HepG2 (cell line): ENCODE data around the gene POU2F1. TPM values are rescaled to one million over a fixed set of nuclear protein-coding genes. Genes with fewer than 3 reads are reported as not detected.

Source experiments
- AKAP8 ChIP-seq: sonication (generic); formaldehyde crosslinking; IDR thresholded peaks from 2 replicates; pipeline ENCODE4 v1.5.1; 2020; ENCODE audit warnings: mild to moderate bottlenecking, missing genetic modification reagents
- MXI1 ChIP-seq: IDR thresholded peaks from 3 replicates; pipeline ENCODE4 v1.6.1; 2012; ENCODE audit warnings: low read depth, low read length, inconsistent platforms, borderline replicate concordance
- NONO ChIP-seq, 2 experiments: fragments of 450-650 bp in 1 of 2; sonication (generic) in 1 of 2; formaldehyde crosslinking in 1 of 2; IDR thresholded peaks in 1 of 2; conservative IDR thresholded peaks in 1 of 2; 2 replicates each; pipeline versions ENCODE4 v1.6.1 to v1.8.0; 2017 to 2022; ENCODE audit warnings: mild to moderate bottlenecking in 1 of 2, missing genetic modification reagents in 1 of 2, moderate library complexity in 1 of 2
- SKI ChIP-seq: fragments of 450-650 bp; IDR thresholded peaks from one replicate; pipeline ENCODE4 v1.6.1; 2018; ENCODE audit warnings: mild to moderate bottlenecking; ENCODE audit not compliant: partially characterized antibody
- ZFX ChIP-seq: sonication (generic); formaldehyde crosslinking; IDR thresholded peaks from 2 replicates; pipeline ENCODE4 v1.4.0; 2020; ENCODE audit warnings: mild to moderate bottlenecking, low read depth, missing genetic modification reagents, moderate library complexity
- ZNF446 ChIP-seq: sonication (generic); formaldehyde crosslinking; IDR thresholded peaks from 2 replicates; pipeline ENCODE4 v1.5.0; 2020; ENCODE audit warnings: mild to moderate bottlenecking, missing genetic modification reagents
- ZNF703 ChIP-seq: sonication (generic); formaldehyde crosslinking; IDR thresholded peaks from 2 replicates; pipeline ENCODE4 v1.5.1; 2020; ENCODE audit warnings: missing genetic modification reagents, mild to moderate bottlenecking, moderate library complexity, borderline replicate concordance
- ZNF790 ChIP-seq: sonication (generic); formaldehyde crosslinking; IDR thresholded peaks from 2 replicates; pipeline ENCODE4 v1.8.0; 2022; ENCODE audit warnings: missing genetic modification reagents, mild to moderate bottlenecking, borderline replicate concordance
- polyA plus RNA-seq, 8 experiments: library from polyadenylated mRNA; depleted of rRNA in 3 of 8; stranded (reverse) in 7 of 8; unstranded in 1 of 8; fragments of >200 nt; fragmentation: Illumina TruSeq in 4 of 8; extraction: Trizol in 4 of 8; gene quantifications; 2 replicates each; pipeline versions ENCODE4 v1.2.1 to v1.2.3, GENCODE V29; 2011 to 2016; ENCODE audit warnings: low read depth in 4 of 8, missing spikeins in 1 of 8, mixed read lengths in 1 of 8; ENCODE audit not compliant: insufficient read depth in 1 of 8
- total RNA-seq, 5 experiments: library from RNA; depleted of rRNA; stranded (reverse); fragments of >200 nt; fragmentation: Illumina TruSeq; extraction: Trizol; gene quantifications; 2 replicates each; pipeline ENCODE4 v1.2.3, GENCODE V29; 2016; ENCODE audit warnings: low read depth in 1 of 5
- TF ChIP-seq, protein P1 (sequence below): sonication (generic); formaldehyde crosslinking; IDR thresholded peaks from 2 replicates; pipeline ENCODE4 v1.8.1; 2023; ENCODE audit warnings: mild to moderate bottlenecking, missing genetic modification reagents
- TF ChIP-seq, protein P2 (sequence below): sonication (generic); formaldehyde crosslinking; IDR thresholded peaks from 2 replicates; pipeline ENCODE4 v1.5.1; 2020; ENCODE audit warnings: mild to moderate bottlenecking, missing genetic modification reagents, moderate library complexity
- TF ChIP-seq, protein P3 (sequence below): sonication (generic); formaldehyde crosslinking; IDR thresholded peaks from 2 replicates; pipeline ENCODE4 v1.8.0; 2022; ENCODE audit warnings: mild to moderate bottlenecking, missing genetic modification reagents; ENCODE audit not compliant: insufficient replicate concordance
- TF ChIP-seq, protein P4 (sequence below): sonication (generic); formaldehyde crosslinking; IDR thresholded peaks from 2 replicates; pipeline ENCODE4 v1.5.0; 2020; ENCODE audit warnings: missing genetic modification reagents, mild to moderate bottlenecking, borderline replicate concordance

Gene POU2F1
- total and polyA plus RNA-seq, 2 of the 13 experiments (the other 11 are each of a cell fraction or from before 2014, with no cell fraction given), result 10.2 to 13.0 TPM

DNA sequence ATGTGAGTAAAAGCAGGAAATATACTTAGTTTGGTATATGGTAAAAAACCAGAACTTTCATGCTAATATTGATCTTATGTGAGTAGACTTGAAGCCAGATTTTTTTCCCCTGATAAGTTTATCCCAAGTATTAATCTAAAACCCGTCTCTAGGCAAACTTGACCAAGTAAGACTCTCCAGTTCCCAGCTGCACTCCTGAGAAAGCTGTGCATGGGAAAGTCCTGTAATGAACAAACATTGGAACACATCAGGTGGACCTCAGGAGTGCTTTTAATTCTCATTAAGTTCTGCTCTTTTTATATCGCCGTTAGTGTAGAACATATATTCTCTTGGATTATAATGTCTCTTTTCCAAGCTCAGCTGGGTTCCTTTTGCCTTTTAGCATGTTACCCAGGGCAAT, 192.6 kb downstream of the POU2F1 start (continued):
- TF ChIP-seq, protein P1, sequence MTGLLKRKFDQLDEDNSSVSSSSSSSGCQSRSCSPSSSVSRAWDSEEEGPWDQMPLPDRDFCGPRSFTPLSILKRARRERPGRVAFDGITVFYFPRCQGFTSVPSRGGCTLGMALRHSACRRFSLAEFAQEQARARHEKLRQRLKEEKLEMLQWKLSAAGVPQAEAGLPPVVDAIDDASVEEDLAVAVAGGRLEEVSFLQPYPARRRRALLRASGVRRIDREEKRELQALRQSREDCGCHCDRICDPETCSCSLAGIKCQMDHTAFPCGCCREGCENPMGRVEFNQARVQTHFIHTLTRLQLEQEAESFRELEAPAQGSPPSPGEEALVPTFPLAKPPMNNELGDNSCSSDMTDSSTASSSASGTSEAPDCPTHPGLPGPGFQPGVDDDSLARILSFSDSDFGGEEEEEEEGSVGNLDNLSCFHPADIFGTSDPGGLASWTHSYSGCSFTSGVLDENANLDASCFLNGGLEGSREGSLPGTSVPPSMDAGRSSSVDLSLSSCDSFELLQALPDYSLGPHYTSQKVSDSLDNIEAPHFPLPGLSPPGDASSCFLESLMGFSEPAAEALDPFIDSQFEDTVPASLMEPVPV (CRISPR knock-in tag), result no peak
- TF ChIP-seq, protein P2, sequence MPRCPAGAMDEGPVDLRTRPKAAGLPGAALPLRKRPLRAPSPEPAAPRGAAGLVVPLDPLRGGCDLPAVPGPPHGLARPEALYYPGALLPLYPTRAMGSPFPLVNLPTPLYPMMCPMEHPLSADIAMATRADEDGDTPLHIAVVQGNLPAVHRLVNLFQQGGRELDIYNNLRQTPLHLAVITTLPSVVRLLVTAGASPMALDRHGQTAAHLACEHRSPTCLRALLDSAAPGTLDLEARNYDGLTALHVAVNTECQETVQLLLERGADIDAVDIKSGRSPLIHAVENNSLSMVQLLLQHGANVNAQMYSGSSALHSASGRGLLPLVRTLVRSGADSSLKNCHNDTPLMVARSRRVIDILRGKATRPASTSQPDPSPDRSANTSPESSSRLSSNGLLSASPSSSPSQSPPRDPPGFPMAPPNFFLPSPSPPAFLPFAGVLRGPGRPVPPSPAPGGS (CRISPR knock-in tag), result no peak
- TF ChIP-seq AKAP8 (no peak), ZFX (CRISPR knock-in tag) (no peak), ZNF446 (CRISPR knock-in tag) (no peak), SKI (no peak), ZNF790 (CRISPR knock-in tag) (no peak), MXI1 (no peak), NONO (IDR thresholded peaks at IDR 0.05) (no peak), NONO (CRISPR knock-in tag; conservative IDR thresholded peaks at IDR 0.05) (no peak), ZNF703 (CRISPR knock-in tag) (no peak)
- TF ChIP-seq, protein P3, sequence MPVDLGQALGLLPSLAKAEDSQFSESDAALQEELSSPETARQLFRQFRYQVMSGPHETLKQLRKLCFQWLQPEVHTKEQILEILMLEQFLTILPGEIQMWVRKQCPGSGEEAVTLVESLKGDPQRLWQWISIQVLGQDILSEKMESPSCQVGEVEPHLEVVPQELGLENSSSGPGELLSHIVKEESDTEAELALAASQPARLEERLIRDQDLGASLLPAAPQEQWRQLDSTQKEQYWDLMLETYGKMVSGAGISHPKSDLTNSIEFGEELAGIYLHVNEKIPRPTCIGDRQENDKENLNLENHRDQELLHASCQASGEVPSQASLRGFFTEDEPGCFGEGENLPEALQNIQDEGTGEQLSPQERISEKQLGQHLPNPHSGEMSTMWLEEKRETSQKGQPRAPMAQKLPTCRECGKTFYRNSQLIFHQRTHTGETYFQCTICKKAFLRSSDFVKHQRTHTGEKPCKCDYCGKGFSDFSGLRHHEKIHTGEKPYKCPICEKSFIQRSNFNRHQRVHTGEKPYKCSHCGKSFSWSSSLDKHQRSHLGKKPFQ (CRISPR knock-in tag), result no peak
- TF ChIP-seq, protein P4, sequence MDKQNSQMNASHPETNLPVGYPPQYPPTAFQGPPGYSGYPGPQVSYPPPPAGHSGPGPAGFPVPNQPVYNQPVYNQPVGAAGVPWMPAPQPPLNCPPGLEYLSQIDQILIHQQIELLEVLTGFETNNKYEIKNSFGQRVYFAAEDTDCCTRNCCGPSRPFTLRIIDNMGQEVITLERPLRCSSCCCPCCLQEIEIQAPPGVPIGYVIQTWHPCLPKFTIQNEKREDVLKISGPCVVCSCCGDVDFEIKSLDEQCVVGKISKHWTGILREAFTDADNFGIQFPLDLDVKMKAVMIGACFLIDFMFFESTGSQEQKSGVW (CRISPR knock-in tag), result no peak
